GM19395 (cell line): Measurements from ENCODE around the gene HMCN2.

ENCODE experiments used
- ATAC-seq: cut with Tn5 transposase; IDR thresholded peaks from one replicate; pipeline ENCODE4 v1.9.1; 2021; ENCODE audit warnings: mild to moderate bottlenecking, moderate library complexity; ENCODE audit not compliant: unreplicated experiment

The HMCN2 gene

DNA sequence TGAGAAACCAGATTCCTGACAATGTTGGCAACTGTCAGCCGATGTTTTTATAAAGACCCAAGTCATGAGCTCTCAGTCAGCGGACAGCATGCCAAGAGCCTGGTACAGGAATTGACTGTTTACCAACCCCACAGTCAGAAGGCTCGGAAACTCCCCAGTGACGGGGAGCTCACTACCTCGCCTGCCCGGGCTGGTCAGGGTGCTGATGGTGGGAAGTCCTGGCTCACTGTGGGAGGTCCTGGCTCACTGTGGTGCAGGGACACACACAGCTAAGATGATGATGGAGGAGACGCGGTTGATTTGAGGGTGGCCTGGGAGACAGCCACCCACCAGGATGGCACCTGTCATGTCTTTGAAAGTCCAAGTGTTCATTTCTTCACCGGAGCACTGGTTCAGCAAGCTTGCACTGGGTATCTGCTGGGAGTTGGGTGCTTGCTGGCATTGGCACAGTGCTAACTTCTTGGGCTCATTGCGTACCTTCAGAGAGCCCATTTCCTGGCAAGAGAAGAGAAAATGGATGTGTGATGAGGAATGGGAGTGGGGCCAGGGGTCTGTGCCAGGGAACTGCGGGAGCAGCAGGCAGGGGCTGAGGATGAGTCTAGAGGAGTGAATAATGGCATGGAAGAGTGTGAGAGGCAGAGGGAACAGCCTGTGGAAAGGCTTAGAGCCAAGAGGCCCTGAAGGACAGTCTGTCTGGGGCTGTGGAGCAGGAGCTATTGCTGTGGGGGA lies 194.5 kb downstream of the HMCN2 start:
- no peak for ATAC-seq

DNA sequence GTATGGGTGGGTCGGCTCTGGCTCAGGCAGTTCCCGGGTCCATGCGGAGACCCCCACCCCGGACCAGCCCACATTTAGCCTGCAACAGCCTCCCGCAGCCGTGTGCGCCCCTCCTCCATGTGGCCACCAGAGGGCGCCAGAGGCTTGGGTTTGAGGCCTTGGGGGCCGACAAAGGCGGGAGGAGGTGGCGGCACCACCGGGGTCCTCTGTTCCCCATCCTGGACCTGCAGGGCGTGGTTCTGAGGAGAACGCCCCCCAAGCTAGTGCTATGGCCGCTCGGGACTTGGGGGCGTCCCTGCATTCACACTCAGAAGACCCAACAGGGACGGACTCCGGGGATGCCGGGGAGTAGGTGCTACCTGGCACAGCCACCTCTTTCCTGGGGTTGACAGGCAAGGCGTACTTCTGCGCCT lies 195.7 kb downstream of the HMCN2 start:
- ATAC-seq: no peak

DNA sequence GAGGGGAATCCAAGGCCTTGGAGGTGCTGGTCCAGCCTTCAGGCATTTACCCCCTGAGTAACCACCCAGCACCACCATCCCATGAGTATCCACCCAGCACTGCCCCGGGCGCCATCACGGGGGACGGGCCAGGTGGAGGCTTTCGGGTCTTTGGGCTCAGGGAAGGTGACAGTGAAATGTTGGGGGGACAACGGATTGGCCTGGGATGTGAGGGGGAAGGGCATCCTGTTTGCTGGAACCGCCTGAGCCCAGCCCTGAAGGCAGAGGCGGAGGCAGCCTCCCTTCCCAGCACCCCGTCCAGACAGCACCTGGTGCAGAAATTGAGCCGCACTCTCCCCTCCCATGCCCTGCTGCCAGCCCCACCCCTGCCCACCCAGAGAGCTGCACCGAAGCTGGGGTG lies 196.2 kb downstream of the HMCN2 start:
- ATAC-seq: no peak

DNA sequence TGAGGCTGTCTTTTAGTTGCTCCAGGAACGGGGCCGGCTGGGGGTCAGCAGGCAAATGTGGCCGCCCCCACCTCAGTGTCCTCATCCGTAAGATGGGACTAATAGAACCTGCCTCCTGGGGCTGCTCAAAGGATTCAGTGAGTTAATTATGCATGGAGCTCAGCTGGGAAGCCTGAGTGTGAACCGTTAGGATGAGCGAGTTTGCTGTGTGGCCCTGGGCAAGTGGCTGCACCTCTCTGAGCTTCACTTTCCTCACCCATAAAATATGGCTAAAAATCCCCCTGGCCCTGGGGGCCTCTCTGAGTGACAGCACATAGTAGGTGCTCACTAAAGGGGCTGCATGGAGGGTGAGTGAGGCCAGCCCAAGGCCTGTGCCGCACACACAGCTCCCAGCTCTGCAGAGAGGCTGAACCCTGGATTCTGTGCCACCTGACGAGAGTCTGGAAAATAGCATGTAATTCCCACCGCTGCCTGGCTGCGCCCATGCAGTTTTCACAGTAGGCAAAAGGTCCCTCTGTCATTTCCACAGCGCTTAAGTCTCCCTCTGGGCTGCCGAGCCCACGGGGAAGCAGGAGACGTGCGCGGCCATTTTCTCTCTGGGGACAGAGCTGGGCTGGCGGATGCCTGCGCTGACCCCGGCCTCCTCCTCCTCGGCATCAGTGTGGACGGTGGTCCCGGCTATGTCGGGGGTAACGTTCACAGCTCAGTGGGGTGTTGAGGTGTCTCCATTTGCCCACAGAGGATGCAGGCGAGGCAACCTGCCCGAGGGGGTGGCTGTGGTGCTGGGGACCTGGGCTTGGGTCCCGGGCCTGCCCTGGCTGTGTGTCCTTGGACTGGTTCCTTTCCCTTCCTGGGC lies 197.4 kb downstream of the HMCN2 start:
- no peak for ATAC-seq

DNA sequence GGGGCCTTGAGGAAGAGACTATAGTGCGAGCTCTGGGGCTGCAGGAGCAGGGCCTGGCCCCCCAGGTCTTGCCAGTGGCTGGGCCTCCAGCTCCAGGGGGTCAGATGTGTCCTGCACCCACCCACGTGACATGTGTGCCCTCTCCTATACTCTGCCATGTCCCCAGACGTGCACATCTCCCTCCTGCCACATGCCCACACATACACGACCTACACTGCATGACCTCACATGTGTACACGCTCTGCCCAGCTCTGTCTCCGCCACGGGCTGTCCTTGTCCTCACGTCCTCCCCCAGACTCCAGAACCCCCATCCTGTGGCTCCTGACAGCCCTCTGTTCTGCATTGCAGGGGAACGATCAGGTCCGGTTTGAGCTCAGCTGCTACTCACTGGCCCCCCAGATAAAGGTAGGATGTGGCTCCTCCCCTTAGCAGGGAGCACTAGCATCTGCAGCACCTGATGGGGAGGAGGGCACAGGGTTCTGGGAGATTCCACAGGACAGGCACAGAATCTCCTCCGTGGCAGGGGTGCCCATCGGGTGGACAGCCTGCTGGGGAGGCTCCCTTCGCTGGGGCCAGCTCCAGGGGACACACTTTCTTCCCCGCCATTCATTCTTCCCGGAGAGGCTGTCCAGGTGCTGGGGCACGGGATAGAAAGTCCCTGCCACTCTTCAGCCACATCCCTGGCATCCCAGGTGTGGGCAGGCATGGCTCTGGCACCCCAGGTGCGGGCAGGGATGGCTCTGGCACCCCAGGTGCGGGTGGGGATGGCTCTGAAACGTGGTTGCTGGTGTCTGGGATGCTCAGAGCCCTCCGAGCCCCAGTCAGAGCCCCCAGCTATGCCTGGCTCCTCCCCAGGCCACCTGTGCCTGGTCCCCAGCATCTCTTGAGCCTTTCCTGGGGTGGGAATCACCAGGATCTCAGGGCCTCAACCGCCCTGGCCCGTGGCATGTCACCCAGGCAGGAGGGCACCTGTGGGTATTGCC lies 198.5 kb downstream of the HMCN2 start:
- ATAC-seq: no peak

DNA sequence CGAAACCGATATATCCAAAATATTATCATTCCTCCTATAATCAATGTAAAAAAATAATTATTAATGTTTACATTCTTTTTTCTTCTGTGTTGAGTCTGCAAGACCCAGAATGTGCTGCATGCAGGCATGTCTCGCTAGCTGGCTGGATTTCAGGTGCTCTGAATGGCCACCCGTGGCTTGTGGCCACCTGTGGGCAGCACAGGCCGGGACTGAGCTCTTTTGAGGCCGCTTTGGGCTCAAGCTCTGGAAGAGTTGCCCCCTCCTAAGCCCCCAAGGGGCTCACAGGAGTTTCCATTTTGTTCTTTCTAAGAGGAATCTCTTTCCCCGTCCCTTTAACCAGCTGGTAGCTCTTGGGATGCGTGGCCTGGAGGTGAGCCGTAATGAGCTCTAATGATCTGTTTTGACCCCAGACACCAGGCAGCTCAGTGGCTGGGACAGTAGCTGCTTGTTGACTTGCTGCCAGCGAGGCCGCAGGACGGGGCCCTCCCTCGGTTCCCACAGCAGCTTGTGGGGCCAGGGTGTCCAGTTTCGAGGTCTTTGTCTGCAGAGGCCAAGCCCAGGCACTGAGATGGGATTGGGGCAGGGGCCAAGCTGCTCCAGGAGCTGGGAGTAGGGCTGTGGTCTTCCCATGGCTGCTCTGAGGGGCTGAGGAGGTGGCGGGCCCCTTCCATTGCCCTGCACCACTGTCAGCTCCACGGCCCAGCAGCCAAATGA lies 200.0 kb downstream of the HMCN2 start:
- no peak for ATAC-seq

DNA sequence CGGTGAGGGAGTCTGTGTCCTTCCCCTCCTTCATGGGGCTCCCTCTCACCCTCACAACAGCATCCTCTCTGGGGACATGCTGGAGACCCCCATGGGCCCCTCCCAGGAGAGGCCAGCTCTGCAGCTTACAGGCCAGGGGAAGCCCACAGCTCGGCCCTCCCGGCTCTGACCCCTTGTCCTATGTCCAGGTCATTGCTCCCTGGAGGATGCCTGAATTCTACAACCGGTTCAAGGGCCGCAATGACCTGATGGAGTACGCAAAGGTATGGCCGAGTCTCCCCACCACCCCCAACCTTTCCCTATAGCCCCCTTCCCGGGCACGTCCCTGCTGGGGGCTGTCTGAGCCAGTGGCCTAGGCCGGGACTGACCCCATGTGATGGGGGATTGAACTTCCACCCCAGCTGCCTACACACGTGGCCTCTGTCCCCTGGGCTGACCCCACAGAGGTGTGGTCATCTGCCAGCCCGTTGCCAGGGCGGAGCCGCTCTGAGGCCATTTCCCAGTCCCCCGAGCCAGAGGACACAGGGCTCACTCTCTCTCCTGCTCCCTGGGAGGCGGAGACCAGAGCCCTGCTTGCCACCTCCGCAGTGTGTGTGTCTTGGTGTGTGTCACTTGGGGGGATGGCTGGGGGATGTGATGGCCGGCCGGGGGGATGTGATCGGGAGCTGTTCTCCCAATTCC lies 201.1 kb downstream of the HMCN2 start:
- no peak for ATAC-seq

DNA sequence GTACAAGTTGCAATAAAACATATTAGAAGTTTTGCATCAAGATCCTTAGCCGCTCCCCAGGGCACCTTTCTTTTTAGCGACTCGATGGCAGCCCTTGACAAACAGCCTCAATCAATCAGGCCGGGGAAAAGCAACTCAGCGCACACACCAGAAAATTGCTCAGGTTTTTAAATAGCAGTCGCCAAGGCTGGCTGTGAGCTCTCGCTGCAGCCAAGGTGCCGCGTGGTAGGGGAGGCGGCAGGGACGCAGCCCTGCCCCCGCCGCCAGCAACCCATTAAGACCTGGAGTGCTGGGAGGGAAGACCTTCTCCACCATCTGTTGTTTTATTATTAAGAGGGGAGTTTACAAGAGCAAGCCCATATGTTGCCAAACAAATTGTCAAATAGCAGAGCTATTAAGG lies 201.8 kb downstream of the HMCN2 start:
- no peak for ATAC-seq

DNA sequence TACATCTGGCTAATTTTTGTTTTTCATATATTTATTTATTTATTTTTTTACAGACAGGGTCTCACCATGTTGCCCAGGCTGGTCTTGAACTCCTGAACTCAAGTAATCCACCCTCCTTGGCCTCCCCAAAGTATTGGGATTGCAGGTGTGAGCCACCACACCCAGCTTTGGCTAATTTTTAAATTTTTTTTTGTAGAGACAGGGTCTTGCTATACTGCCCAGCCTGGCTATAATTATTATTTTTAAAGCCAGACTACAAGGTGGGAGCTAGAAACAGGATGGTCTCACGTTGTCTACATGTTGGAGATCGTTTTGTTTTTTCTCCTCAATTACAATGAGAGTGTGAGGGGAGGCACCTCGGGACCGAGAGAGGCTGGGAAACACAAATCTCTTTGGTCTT lies 203.0 kb downstream of the HMCN2 start:
- no peak for ATAC-seq

DNA sequence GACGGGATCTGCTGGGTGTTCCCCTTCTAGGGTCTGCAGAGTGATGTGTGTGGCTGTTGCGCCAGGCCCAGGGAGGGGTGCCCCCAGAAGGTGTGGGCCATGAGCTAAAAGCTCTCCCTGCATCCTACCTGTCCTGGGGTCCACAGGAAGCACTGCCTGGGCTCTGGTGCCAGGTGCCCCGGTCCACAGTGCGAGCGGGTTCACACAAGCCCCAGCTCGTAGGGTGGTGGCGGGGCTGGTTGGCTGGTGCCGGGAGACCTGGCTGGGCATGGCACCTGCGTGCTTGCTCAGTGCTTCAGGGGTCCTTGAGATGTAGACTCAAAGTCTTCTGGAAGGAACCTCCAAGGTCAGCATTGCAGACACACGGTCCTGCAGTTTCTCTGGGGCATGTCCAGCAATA lies 204.7 kb downstream of the HMCN2 start:
- no peak for ATAC-seq

DNA sequence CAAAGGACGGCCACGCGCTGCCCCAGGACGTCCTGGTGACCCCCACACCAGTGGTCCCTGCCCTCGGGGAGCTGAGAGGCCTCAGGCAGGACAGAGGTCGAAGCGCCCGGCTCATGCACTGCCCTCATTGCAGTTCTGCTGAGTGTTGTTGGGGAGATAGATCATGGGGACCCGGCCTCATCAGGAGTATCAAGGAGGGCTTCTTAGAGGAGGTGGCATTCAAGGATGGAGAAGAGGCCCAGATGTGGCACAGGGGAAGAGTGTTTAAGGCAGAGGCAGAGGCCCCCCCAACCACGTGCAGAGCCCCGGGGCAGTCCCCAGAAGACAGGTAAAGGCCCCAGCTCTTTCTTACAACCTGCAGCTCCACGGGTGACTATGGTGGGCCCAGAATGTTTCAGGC lies 205.4 kb downstream of the HMCN2 start:
- ATAC-seq: no peak

DNA sequence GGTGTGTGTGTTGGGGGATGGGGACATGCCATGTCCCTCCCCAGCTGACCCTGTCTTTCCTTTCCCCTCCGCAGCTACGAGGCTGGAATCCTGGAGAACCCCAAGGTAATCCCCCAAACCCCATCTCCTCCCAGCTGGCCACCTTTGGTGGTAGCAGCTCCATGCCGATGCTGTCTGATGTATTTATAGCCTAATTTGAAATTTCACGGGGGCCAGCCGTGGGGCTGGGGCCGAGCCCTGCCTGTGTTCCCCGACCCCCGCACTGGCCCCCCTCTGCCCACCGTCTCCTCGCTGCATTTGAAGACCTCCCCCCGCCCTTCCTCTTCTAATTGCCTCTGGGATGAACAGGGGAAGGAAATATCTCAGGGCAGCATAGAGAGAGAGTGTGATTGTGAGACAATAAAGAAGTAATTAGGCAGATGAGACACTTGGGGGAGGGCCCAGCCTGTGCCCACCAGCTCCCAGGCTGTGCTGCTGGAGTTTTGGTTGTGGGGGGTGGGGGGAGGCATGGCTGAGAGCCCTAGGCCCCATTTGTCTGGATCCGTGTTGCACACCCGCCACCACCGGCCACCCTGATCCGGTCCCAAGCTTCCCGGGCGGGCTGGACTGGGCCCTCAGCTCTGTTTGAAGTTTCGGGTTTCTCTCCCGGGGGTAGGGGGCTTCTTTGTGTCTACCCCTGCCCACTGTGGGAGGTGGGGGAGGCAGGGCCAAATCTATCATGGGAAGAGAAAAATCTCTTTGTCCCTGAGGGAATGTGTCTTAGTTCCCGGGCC lies 206.0 kb downstream of the HMCN2 start:
- no peak for ATAC-seq

DNA sequence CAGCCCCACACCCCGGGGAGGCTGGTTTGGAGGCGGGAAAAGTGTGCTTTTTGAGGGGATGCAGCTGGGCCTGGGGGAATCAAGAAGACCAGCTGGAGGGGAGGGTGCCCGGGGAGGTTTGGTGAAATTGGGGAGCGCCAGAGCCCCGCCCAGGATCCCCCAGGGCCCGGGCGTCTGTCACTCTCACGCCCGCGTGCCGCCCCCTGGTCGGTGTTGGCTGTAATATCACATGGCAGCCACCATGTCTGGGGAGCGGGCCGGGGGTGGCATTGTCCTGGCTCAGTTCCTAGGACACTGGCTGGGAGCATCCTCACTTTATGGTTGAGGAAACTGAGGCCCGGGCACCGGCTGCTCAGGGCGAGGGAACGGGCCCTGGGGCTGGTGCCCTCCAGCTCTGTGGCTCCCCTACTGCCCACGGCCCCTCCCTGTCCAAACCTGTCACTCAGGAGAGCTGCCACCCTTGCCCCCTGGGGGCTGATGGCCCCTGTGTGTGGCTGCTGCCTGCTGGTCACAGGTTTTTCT lies 206.7 kb downstream of the HMCN2 start:
- ATAC-seq: no peak

DNA sequence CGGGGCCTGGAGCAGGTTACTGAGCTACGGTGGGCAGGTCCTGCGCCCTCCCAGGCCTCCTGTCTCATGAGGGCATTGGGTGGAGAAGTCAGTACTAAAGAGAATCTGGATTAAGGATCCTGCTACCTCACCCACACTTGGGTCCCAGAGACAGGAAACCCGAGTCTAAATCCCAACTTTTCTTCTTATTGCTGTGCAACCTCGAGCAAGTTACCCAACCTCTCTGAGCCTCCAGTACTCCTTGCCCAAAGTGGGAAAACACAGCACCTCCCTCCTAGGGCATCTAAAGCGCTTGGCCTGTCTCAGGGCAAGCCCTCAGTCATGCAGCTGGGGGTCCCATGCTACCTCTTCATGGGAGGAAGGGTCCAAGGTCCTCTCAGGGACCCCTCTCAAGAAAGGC lies 207.4 kb downstream of the HMCN2 start:
- no peak for ATAC-seq

DNA sequence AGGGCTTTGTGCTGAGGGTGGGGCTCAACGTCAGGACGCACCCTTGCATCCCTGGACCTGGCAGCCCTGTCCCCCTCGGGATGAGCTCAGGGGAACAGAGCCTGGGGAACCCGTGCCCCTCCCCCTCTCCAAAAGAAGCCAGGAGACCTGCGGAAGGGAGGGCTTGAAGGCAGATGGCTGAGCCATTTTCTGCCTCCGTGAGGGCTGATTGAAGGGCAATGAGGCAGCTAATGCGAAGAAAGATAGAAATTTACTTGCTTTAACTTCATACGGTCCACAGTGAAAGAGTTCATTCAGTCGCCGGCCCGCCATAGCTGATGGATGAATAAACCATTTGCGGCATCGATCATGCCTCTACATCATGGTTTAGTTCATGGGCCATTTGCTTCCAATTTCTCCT lies 208.0 kb downstream of the HMCN2 start:
- no peak for ATAC-seq

DNA sequence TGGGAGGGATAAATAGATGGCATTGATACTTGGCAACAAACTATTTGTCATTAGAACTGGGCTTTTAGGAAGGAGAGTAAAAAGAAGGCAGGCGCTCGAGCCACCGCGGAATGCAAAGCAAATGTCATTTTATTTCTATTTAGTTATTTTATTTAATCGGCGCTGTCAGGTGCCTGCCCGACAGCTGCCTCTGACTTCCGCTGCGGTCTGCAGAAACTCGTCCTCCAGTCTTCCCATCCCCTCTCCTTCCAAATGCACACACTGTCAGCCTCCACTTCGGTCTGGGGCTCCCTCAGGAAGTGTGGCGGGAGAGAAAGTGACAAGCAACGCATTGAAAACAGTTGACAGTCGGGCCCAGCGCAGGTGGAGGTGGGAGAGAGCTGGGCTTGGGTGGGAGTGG lies 208.5 kb downstream of the HMCN2 start:
- no peak for ATAC-seq

DNA sequence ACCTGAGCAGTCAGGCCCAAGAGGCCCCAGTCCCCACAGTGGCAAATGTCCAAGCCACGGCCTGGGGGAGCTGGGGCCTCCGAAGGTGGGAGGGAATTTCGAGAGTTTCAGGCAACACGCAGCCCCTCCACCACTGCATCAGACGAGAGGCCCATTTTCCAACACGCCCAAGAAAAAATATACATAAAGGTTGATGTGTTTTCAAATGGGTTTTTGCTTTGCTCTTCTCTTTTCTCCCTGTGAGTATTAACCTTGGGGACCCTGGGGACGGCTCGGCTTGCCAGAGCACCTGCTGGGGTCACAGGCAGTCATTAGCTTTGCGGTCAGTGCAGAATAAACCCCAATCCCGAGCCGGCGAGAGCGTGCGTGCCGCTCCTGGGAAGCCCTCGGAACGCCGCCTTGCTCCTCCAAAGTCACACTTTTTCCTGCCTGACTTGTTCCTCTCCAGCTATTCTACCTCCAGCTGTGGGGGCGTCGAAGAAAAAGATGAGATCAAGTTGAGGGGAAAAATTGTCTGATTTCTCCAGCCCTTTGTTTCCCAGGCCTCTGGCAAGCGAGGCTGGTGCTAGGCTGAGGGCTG lies 210.7 kb downstream of the HMCN2 start:
- ATAC-seq: no peak

DNA sequence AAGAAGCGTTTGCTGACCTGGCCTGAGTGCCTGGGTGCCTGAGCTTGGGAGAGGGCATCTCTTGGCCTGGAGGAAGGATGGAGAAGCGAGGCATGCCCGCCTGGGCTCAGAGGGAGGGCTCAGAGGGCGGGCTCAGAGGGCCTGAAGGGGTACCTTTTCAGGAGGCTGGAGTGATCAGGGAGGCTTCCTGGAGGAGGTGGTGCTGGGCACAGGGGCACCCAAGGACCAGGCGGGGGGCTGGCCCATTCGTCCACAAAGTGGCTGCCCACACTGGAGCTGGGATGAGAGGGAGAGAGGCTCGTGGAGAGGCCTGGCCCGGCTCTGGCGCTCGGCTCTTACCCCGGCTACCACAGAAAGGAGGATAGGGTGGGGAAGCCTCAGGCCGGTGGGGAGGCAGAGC lies 212.0 kb downstream of the HMCN2 start:
- ATAC-seq: no peak

DNA sequence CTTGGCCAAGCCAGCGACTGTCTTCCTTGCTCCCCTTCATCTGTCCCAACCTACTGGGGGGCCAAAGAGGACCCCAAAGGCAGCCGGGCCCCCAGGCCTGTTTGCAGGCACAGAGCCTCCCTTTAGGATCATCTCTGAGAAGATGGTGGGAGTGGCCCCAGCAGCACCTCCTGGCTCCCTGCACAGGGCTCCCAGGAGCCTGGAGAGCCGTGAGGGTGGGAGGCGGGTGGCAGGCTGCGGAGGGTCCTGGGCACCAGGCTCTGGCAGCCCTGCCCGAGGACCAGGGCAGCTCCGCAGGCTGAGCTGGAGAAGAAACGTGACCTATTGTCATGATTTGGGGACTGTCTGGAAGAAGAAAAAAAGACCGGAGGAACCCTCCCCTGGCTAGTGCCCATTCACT lies 212.6 kb downstream of the HMCN2 start:
- no peak for ATAC-seq
